Keratinocyte (primary cell): ENCODE results near the gene STX12. TPM values are rescaled to one million over a fixed set of nuclear protein-coding genes. Genes with fewer than 3 reads are reported as not detected.
"Not testable (repeated sequence)": the region's sequence is repeated elsewhere in the genome, so short reads cannot be mapped to it uniquely, and the experiment has no call there.

ENCODE experiments used
- DNase-seq: peaks from one replicate; pipeline ENCODE4 v3.0.0-alpha.2; 2011; ENCODE audit warnings: low read depth, missing footprints, low spot score
- FAIRE-seq: peaks from 2 replicates; lab custom pipeline; 2011; peaks lifted over from hg19 to GRCh38; lab: Jason Lieb, UNC
- H2AFZ ChIP-seq: 2 replicates; pipeline ENCODE4 v1.6.0; 2012; ENCODE audit warnings: low read length, control low read depth, inconsistent platforms; ENCODE audit not compliant: control insufficient read depth
- H3K27ac ChIP-seq: 2 replicates; pipeline ENCODE4 v1.5.1; 2011; ENCODE audit warnings: low read length; ENCODE audit not compliant: control insufficient read depth, insufficient read depth
- H3K27me3 ChIP-seq: 3 replicates; pipeline ENCODE4 v1.6.0; 2011; ENCODE audit warnings: low read length; ENCODE audit not compliant: control insufficient read depth, insufficient read depth; ENCODE audit errors: extremely low read depth
- H3K36me3 ChIP-seq, 2 experiments: 2 replicates in 1 of 2; 3 replicates in 1 of 2; pipeline ENCODE4 v1.5.1; 2011; ENCODE audit warnings: low read length in 2 of 2, mild to moderate bottlenecking in 1 of 2; ENCODE audit not compliant: control insufficient read depth in 2 of 2, insufficient read depth in 2 of 2; ENCODE audit errors: extremely low read depth in 1 of 2
- H3K4me1 ChIP-seq: 3 replicates; pipeline ENCODE4 v1.5.1; 2011; ENCODE audit warnings: low read length; ENCODE audit not compliant: control insufficient read depth, insufficient read depth; ENCODE audit errors: extremely low read depth
- H3K4me2 ChIP-seq: 3 replicates; pipeline ENCODE4 v1.6.0; 2011; ENCODE audit warnings: low read depth, low read length; ENCODE audit not compliant: control insufficient read depth, insufficient read depth; ENCODE audit errors: extremely low read depth
- H3K4me3 ChIP-seq, 3 experiments: fragments of 200-600 bp in 1 of 3; sonication (generic) in 1 of 3; 2 replicates in 2 of 3; 3 replicates in 1 of 3; pipeline ENCODE4 v1.5.1; 2011 to 2016; ENCODE audit warnings: low read length in 3 of 3, mild to moderate bottlenecking in 3 of 3, control low read depth in 2 of 3, inconsistent platforms in 1 of 3, low read depth in 1 of 3, mixed read lengths in 1 of 3, mixed run types in 1 of 3, moderate library complexity in 1 of 3; ENCODE audit not compliant: control insufficient read depth in 2 of 3, insufficient read depth in 2 of 3; ENCODE audit errors: extremely low read depth in 1 of 3
- H3K79me2 ChIP-seq: 2 replicates; pipeline ENCODE4 v1.6.0; 2012; ENCODE audit warnings: low read length; ENCODE audit not compliant: control insufficient read depth, insufficient read depth
- H3K9ac ChIP-seq: 3 replicates; pipeline ENCODE4 v1.6.0; 2011; ENCODE audit warnings: low read length; ENCODE audit not compliant: control insufficient read depth, insufficient read depth; ENCODE audit errors: extremely low read depth
- H3K9me1 ChIP-seq: 3 replicates; pipeline ENCODE4 v1.6.0; 2011; ENCODE audit warnings: low read length; ENCODE audit not compliant: control insufficient read depth, insufficient read depth; ENCODE audit errors: extremely low read depth
- H3K9me3 ChIP-seq: 2 replicates; pipeline ENCODE4 v1.5.1; 2012; ENCODE audit warnings: low read depth, low read length; ENCODE audit not compliant: control insufficient read depth
- H4K20me1 ChIP-seq: 3 replicates; pipeline ENCODE4 v1.6.0; 2011; ENCODE audit warnings: low read length; ENCODE audit not compliant: control insufficient read depth, insufficient read depth; ENCODE audit errors: extremely low read depth
- CTCF ChIP-seq, 3 experiments: IDR thresholded peaks in 1 of 3; conservative IDR thresholded peaks in 1 of 3; optimal IDR thresholded peaks in 1 of 3; 2 replicates in 2 of 3; 3 replicates in 1 of 3; pipeline versions ENCODE3 to v1.5.1; 2011; ENCODE audit warnings: low read length in 3 of 3, mild to moderate bottlenecking in 3 of 3, moderate library complexity in 2 of 3, control low read depth in 1 of 3, inconsistent platforms in 1 of 3; ENCODE audit not compliant: insufficient read depth in 2 of 3; ENCODE audit errors: extremely low read depth in 1 of 3
- EZH2 ChIP-seq: IDR thresholded peaks from one replicate; pipeline ENCODE4 v1.6.1; 2012; ENCODE audit warnings: inconsistent platforms, mild to moderate bottlenecking, low read length, moderate library complexity
- dilution Hi-C: fragments of 300-500 bp; cut with MboI; formaldehyde crosslinking; loops from one replicate; pipeline ENCODE4 v1.7.0; 2020; ENCODE audit warnings: low sequenced_read_pairs; ENCODE audit not compliant: extremely low pct_ligation_motif_present
- polyA plus RNA-seq, 5 experiments: library from polyadenylated mRNA; depleted of rRNA in 3 of 5; stranded (reverse) in 3 of 5; stranded (forward) in 1 of 5; unstranded in 1 of 5; fragments of >200 nt; gene quantifications; 1 replicate in 1 of 5; 2 replicates in 3 of 5; 3 replicates in 1 of 5; pipeline versions ENCODE4 v1.2.1 to v1.2.3, GENCODE V29; 2011 to 2012; ENCODE audit warnings: missing spikeins in 2 of 5, low read depth in 1 of 5, low replicate concordance in 1 of 5

The STX12 gene
- polyA plus RNA-seq, 1 donor (not counting 4 experiments of a cell fraction or from before 2014, with no cell fraction given), result 29.9 TPM

GRCh38 chr1:27823784-27824183, 50.8 kb downstream of the STX12 start:
- DNase-seq, result no peak
- Histone ChIP-seq H3K9me1 (no peaks in the 10 kb centered on the region), H3K9ac (no peak overlapping the region), H3K36me3 (peaks cover 4 to 8% of the 10 kb centered on the region in 2 experiments), H2AFZ (no peak overlapping the region), H3K27ac (no peak overlapping the region), H3K4me3 (no peak overlapping the region), H3K27me3 (no peaks in the 10 kb centered on the region), H3K4me2 (no peak overlapping the region), H3K4me1 (no peaks in the 10 kb centered on the region), H3K9me3 (no peaks in the 10 kb centered on the region), H4K20me1 (no peaks in the 10 kb centered on the region), H3K79me2 (no peaks in the 10 kb centered on the region)
- dilution Hi-C loops, result no loop called here
- FAIRE-seq, result no peak
- no peak for TF ChIP-seq EZH2
- TF ChIP-seq CTCF (optimal IDR thresholded peaks at IDR 0.05 in 1 of 3, IDR thresholded peaks at IDR 0.05 in 1 of 3, conservative IDR thresholded peaks at IDR 0.05 in 1 of 3; ENCODE audit: extremely low read depth in 1 of 3, insufficient read depth in 2 of 3, low read length in 3 of 3), result no peak

GRCh38 chr1:27824411-27824810, 51.4 kb downstream of the STX12 start:
- Histone ChIP-seq H3K27me3 (no peaks in the 10 kb centered on the region), H3K36me3 (peaks cover 3 to 7% of the 10 kb centered on the region in 2 experiments), H4K20me1 (no peaks in the 10 kb centered on the region), H3K79me2 (no peaks in the 10 kb centered on the region), H3K9me1 (no peaks in the 10 kb centered on the region), H2AFZ (no peak overlapping the region), H3K4me1 (no peaks in the 10 kb centered on the region), H3K9me3 (no peaks in the 10 kb centered on the region), H3K27ac (no peak overlapping the region), H3K9ac (no peak overlapping the region), H3K4me2 (no peak overlapping the region), H3K4me3 (no peak overlapping the region)
- no peak for TF ChIP-seq EZH2
- dilution Hi-C loops, result no loop called here
- no peak for DNase-seq
- no peak for FAIRE-seq

GRCh38 chr1:27829339-27829960, 56.4 kb downstream of the STX12 start:
- dilution Hi-C loops, H3K27ac ChIP-seq, H4K20me1 ChIP-seq, H3K9me1 ChIP-seq, H3K9ac ChIP-seq, H3K36me3 ChIP-seq, H3K9me3 ChIP-seq, H3K4me3 ChIP-seq, H2AFZ ChIP-seq, FAIRE-seq, H3K27me3 ChIP-seq, DNase-seq: not testable (repeated sequence)
- H3K4me2 ChIP-seq, result peak overlapping the region; percentile 89
- H3K4me1 ChIP-seq, result peaks cover 14% of the 10 kb centered on the region
- H3K79me2 ChIP-seq, result peaks cover 38% of the 10 kb centered on the region
